Neural cell (in vitro differentiated cells): ENCODE results near the gene IST1.

ENCODE experiments used
- CTCF ChIP-seq: fragments of 450-650 bp; IDR thresholded peaks from 2 replicates; pipeline ENCODE4 v1.5.1; 2014; ENCODE audit warnings: antibody characterized with exemption, mild to moderate bottlenecking, moderate library complexity; ENCODE audit not compliant: poor library complexity, severe bottlenecking
- POLR2AphosphoS5 ChIP-seq: IDR thresholded peaks from 2 replicates; pipeline ENCODE4 v1.6.1; 2012
- SMC3 ChIP-seq: fragments of 450-650 bp; conservative IDR thresholded peaks from 2 replicates; pipeline ENCODE4 v1.6.1; 2014; ENCODE audit warnings: antibody characterized with exemption, mild to moderate bottlenecking, moderate library complexity; ENCODE audit not compliant: poor library complexity
- TAF1 ChIP-seq: IDR thresholded peaks from 2 replicates; pipeline ENCODE4 v1.6.1; 2012; ENCODE audit warnings: low read depth

DNA sequence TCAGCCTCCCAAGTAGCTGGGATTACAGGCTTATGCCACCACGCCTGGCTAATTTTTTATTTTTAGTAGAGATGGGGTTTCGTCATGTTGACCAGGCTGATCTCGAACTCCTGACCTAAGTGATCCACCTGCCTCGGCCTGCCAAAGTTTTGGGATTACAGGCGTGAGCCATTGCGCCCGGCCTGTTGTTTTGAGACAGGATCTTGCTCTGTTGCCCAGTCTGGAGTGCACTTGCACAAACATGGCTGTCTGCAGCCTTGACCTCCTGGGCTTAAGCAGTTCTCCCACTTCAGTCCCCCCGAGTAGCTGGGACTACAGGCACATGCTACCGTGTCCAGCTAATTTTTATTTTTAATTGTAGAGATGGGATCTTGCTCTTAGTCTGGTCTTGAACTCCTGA, 8.9 kb downstream of the IST1 start:
- TF ChIP-seq CTCF (no peak), SMC3 (no peak), POLR2AphosphoS5 (no peak), TAF1 (no peak)
